HEK293 (cell line): ENCODE results near the gene DLG2.

Source experiments
- CTCF ChIA-PET: fragments of 350-600 bp; formaldehyde crosslinking; extraction: SDS; loops from one replicate; lab custom pipeline; 2021; ENCODE audit warnings: antibody characterized with exemption; lab: Yijun Ruan, JAX
- POLR2A ChIA-PET: fragments of 300-600 bp; formaldehyde crosslinking; extraction: SDS; loops from one replicate; lab custom pipeline; 2020; ENCODE audit warnings: antibody characterized with exemption, inconsistent platforms; lab: Yijun Ruan, JAX
- H3K27ac ChIP-seq: fragments of 200-500 bp; sonication (Bioruptor generic); 2 replicates; pipeline ENCODE4 v1.5.1; 2014; ENCODE audit warnings: low read depth, low read length, control low read depth, inconsistent platforms; ENCODE audit errors: extremely low read depth
- H3K36me3 ChIP-seq, 2 experiments: fragments of 200-500 bp in 1 of 2; sonication (Bioruptor generic) in 1 of 2; 1 replicate in 1 of 2; 2 replicates in 1 of 2; pipeline ENCODE4 v1.5.1; 2014 to 2017; ENCODE audit warnings: inconsistent platforms in 2 of 2, low read length in 2 of 2; ENCODE audit not compliant: control insufficient read depth in 2 of 2, insufficient read depth in 1 of 2
- H3K4me1 ChIP-seq: fragments of 200-500 bp; sonication (Bioruptor generic); 2 replicates; pipeline ENCODE4 v1.5.1; 2014; ENCODE audit warnings: mild to moderate bottlenecking, low read length, inconsistent platforms; ENCODE audit not compliant: control insufficient read depth, insufficient read depth
- H3K4me3 ChIP-seq: 2 replicates; pipeline ENCODE4 v1.5.1; 2011; ENCODE audit warnings: low read depth, mild to moderate bottlenecking, control low read depth, low read length, moderate library complexity
- H3K9me3 ChIP-seq: fragments of 200-500 bp; sonication (Bioruptor generic); 2 replicates; pipeline ENCODE4 v1.5.1; 2014; ENCODE audit warnings: low read depth, low read length, inconsistent platforms; ENCODE audit not compliant: control insufficient read depth, insufficient read depth
- BCL11A ChIP-seq: fragments of 450-650 bp; formaldehyde crosslinking; IDR thresholded peaks from 2 replicates; pipeline ENCODE4 v1.5.1; 2016; ENCODE audit warnings: low read depth, missing biosample characterization, missing genetic modification characterization
- GLIS1 ChIP-seq: fragments of 450-650 bp; formaldehyde crosslinking; IDR thresholded peaks from 2 replicates; pipeline ENCODE4 v1.5.1; 2016; ENCODE audit warnings: missing biosample characterization, missing genetic modification characterization
- GLIS2 ChIP-seq: fragments of 450-650 bp; formaldehyde crosslinking; IDR thresholded peaks from 2 replicates; pipeline ENCODE4 v1.5.1; 2016; ENCODE audit warnings: missing biosample characterization, missing genetic modification characterization
- KLF9 ChIP-seq: fragments of 450-650 bp; formaldehyde crosslinking; IDR thresholded peaks from 2 replicates; pipeline ENCODE4 v1.5.1; 2016; ENCODE audit warnings: missing biosample characterization, missing genetic modification characterization, low read depth
- REST ChIP-seq: fragments of 450-650 bp; formaldehyde crosslinking; IDR thresholded peaks from 2 replicates; pipeline ENCODE4 v1.5.1; 2016; ENCODE audit warnings: missing biosample characterization, missing genetic modification characterization
- SCRT2 ChIP-seq: fragments of 450-650 bp; formaldehyde crosslinking; IDR thresholded peaks from 2 replicates; pipeline ENCODE4 v1.5.1; 2016; ENCODE audit warnings: missing biosample characterization, missing genetic modification characterization
- YY1 ChIP-seq: fragments of 450-650 bp; formaldehyde crosslinking; IDR thresholded peaks from 2 replicates; pipeline ENCODE4 v1.5.1; 2018; ENCODE audit warnings: missing biosample characterization, missing genetic modification characterization
- ZBTB1 ChIP-seq: fragments of 450-650 bp; formaldehyde crosslinking; IDR thresholded peaks from 2 replicates; pipeline ENCODE4 v1.5.1; 2016; ENCODE audit warnings: missing biosample characterization, missing genetic modification characterization
- ZBTB10 ChIP-seq: fragments of 450-650 bp; formaldehyde crosslinking; IDR thresholded peaks from 2 replicates; pipeline ENCODE4 v1.5.1; 2016; ENCODE audit warnings: missing biosample characterization, missing genetic modification characterization
- ZBTB7A ChIP-seq: fragments of 450-650 bp; formaldehyde crosslinking; IDR thresholded peaks from 2 replicates; pipeline ENCODE4 v1.5.1; 2016; ENCODE audit warnings: low read depth, missing biosample characterization, missing genetic modification characterization
- ZNF221 ChIP-seq: fragments of 450-650 bp; formaldehyde crosslinking; IDR thresholded peaks from 2 replicates; pipeline ENCODE4 v1.5.1; 2017; ENCODE audit warnings: missing biosample characterization, missing genetic modification characterization, borderline replicate concordance
- ZNF266 ChIP-seq: fragments of 450-650 bp; formaldehyde crosslinking; IDR thresholded peaks from 2 replicates; pipeline ENCODE4 v1.5.1; 2016; ENCODE audit warnings: missing biosample characterization, missing genetic modification characterization, low read depth
- ZNF335 ChIP-seq: fragments of 450-650 bp; formaldehyde crosslinking; conservative IDR thresholded peaks from 2 replicates; pipeline ENCODE4 v1.5.1; 2016; ENCODE audit warnings: missing biosample characterization, missing genetic modification characterization
- ZNF341 ChIP-seq: fragments of 450-650 bp; formaldehyde crosslinking; IDR thresholded peaks from 2 replicates; pipeline ENCODE4; 2016; ENCODE audit warnings: low read depth, missing biosample characterization, missing genetic modification characterization
- ZNF521 ChIP-seq: fragments of 450-650 bp; formaldehyde crosslinking; IDR thresholded peaks from 2 replicates; pipeline ENCODE4 v1.5.1; 2017; ENCODE audit warnings: missing biosample characterization, mild to moderate bottlenecking, missing genetic modification characterization
- ZNF692 ChIP-seq: fragments of 450-650 bp; formaldehyde crosslinking; IDR thresholded peaks from 2 replicates; pipeline ENCODE4 v1.5.1; 2016; ENCODE audit warnings: missing biosample characterization, missing genetic modification characterization
- ZNF837 ChIP-seq: fragments of 450-650 bp; formaldehyde crosslinking; IDR thresholded peaks from 2 replicates; pipeline ENCODE4 v1.5.1; 2016; ENCODE audit warnings: missing biosample characterization, missing genetic modification characterization

Gene DLG2

GRCh38 chr11:84588131-84588829, 1038.9 kb downstream of the DLG2 start:
- H3K27ac ChIP-seq, result no peak overlapping the region
- CTCF ChIA-PET, result interaction anchor here (1.1 kb wide), 1 partner anchor 22 kb away, joined by 3 read pairs; no protein-coding TSS in a partner anchor
- TF ChIP-seq REST (no peak), ZNF341 (tag by site-specific recombination) (no peak), GLIS1 (tag by site-specific recombination) (no peak), ZBTB1 (no peak), ZNF266 (no peak), ZBTB7A (tag by site-specific recombination) (no peak), ZNF692 (tag by site-specific recombination) (no peak), BCL11A (tag by site-specific recombination) (no peak), ZNF221 (tag by site-specific recombination) (no peak)
- TF ChIP-seq, all 188 proteins: peak for 0
- Histone ChIP-seq H3K9me3 (no peaks in the 10 kb centered on the region), H3K4me1 (no peaks in the 10 kb centered on the region), H3K36me3 (no peaks in the 10 kb centered on the region), H3K4me3 (no peak overlapping the region)
- POLR2A ChIA-PET, result no interaction called here

- Histone ChIP-seq H3K9me3 (no peaks in the 10 kb centered on the region), H3K36me3 (no peaks in the 10 kb centered on the region), H3K27ac (no peak overlapping the region), H3K4me1 (no peaks in the 10 kb centered on the region), H3K4me3 (no peak overlapping the region)
- TF ChIP-seq ZNF335 (no peak), SCRT2 (tag by site-specific recombination) (no peak), ZBTB10 (tag by site-specific recombination) (no peak), YY1 (tag by site-specific recombination) (no peak), KLF9 (tag by site-specific recombination) (no peak), GLIS2 (tag by site-specific recombination) (no peak), ZNF837 (tag by site-specific recombination) (no peak), ZNF521 (tag by site-specific recombination) (no peak), ZNF221 (tag by site-specific recombination) (no peak)
- ChIA-PET CTCF (no interaction called here), POLR2A (no interaction called here)
Observed at GRCh38 chr11:84583106-84583505, 1044.0 kb downstream of the DLG2 start.
